CD4-positive, alpha-beta T cell (primary cell): Measurements from ENCODE around the gene VAMP2. TPM values are rescaled to one million over a fixed set of nuclear protein-coding genes. Genes with fewer than 3 reads are reported as not detected.

Experiments used
- ATAC-seq: fragments of 200-7000 bp; cut with Tn5 transposase; one replicate; pipeline ENCODE4 v1.10.0; 2022; ENCODE audit warnings: mild to moderate bottlenecking; ENCODE audit not compliant: poor library complexity
- CTCF ChIA-PET: fragments of 350-600 bp; sonication (Branson Sonifier 250); formaldehyde crosslinking; loops from one replicate; lab custom pipeline; 2021; ENCODE audit warnings: antibody characterized with exemption, inconsistent platforms; lab: Charles Lee
- POLR2A ChIA-PET: fragments of 350-600 bp; sonication (Branson Sonifier 250); formaldehyde crosslinking; loops from one replicate; lab custom pipeline; 2021; ENCODE audit warnings: antibody characterized with exemption, inconsistent platforms; lab: Charles Lee
- DNase-seq, 14 experiments: peaks; one replicate each; pipeline ENCODE4 v3.0.0-alpha.2; 2013 to 2020; ENCODE audit warnings: mixed read lengths in 2 of 14
- H3K27ac ChIP-seq, 2 donors: one replicate each; pipeline versions ENCODE4 v1.5.1 to v1.7.0; 2013; ENCODE audit warnings: low read length in 2 of 2, low read depth in 1 of 2, mild to moderate bottlenecking in 1 of 2
- H3K27me3 ChIP-seq, 2 experiments: 1 replicate in 1 of 2; 2 replicates in 1 of 2; pipeline versions ENCODE4 v1.6.1 to v1.7.0; 2013; ENCODE audit warnings: low read length in 2 of 2, control low read depth in 1 of 2, mild to moderate bottlenecking in 1 of 2, moderate library complexity in 1 of 2; ENCODE audit not compliant: insufficient read depth in 2 of 2, control insufficient read depth in 1 of 2
- H3K36me3 ChIP-seq: one replicate; pipeline ENCODE4 v1.6.1; 2013; ENCODE audit warnings: low read length, control low read depth; ENCODE audit not compliant: insufficient read depth
- H3K4me1 ChIP-seq: one replicate; pipeline ENCODE4 v1.6.1; 2013; ENCODE audit warnings: low read length, control low read depth; ENCODE audit not compliant: insufficient read depth
- H3K4me3 ChIP-seq: one replicate; pipeline ENCODE4 v1.5.1; 2013; ENCODE audit warnings: mild to moderate bottlenecking, low read length, moderate library complexity
- H3K9me3 ChIP-seq, 2 experiments: 1 replicate in 1 of 2; 2 replicates in 1 of 2; pipeline versions ENCODE4 v1.6.1 to v1.7.0; 2013; ENCODE audit warnings: low read length in 2 of 2, mild to moderate bottlenecking in 2 of 2, control low read depth in 1 of 2, moderate library complexity in 1 of 2; ENCODE audit not compliant: control insufficient read depth in 1 of 2, insufficient read depth in 1 of 2
- H3K27ac Mint-ChIP-seq: one replicate; pipeline ENCODE4 v1.8.0; 2020; ENCODE audit warnings: mixed read lengths
- H3K27me3 Mint-ChIP-seq: one replicate; pipeline ENCODE4 v1.8.0; 2021; ENCODE audit warnings: mixed read lengths
- H3K36me3 Mint-ChIP-seq: one replicate; pipeline ENCODE4 v1.8.0; 2021; ENCODE audit warnings: low read depth, mixed read lengths
- H3K4me1 Mint-ChIP-seq: one replicate; pipeline ENCODE4 v1.8.0; 2021; ENCODE audit warnings: low read depth, mixed read lengths
- H3K4me3 Mint-ChIP-seq: one replicate; pipeline ENCODE4 v1.8.0; 2020; ENCODE audit warnings: mild to moderate bottlenecking, mixed read lengths
- H3K9me3 Mint-ChIP-seq: one replicate; pipeline ENCODE4 v1.8.0; 2020; ENCODE audit warnings: mixed read lengths
- intact Hi-C, 2 experiments: fragments of 100-400 bp; cut with DNase I in 1 of 2; cut with micrococcal nuclease in 1 of 2; formaldehyde crosslinking; loops; one replicate each; pipeline versions ENCODE4 v1.15.1 to v1.9.0; 2023 to 2025; cut with DNase I, micrococcal nuclease
- total RNA-seq, 174 experiments: library from RNA in 2 of 174; stranded (reverse) in 2 of 174; gene quantifications; one replicate each; pipeline ENCODE4 v1.2.3 and lab custom pipeline; 2021 to 2026
- TF ChIP-seq, protein P1 (sequence below): fragments of 200-600 bp; IDR thresholded peaks from one replicate; pipeline ENCODE4 v1.8.0; 2022; ENCODE audit warnings: antibody characterized with exemption, mild to moderate bottlenecking

Gene VAMP2
- total RNA-seq, 2 experiments from 2014 or later = 351 to 366 TPM

DNA sequence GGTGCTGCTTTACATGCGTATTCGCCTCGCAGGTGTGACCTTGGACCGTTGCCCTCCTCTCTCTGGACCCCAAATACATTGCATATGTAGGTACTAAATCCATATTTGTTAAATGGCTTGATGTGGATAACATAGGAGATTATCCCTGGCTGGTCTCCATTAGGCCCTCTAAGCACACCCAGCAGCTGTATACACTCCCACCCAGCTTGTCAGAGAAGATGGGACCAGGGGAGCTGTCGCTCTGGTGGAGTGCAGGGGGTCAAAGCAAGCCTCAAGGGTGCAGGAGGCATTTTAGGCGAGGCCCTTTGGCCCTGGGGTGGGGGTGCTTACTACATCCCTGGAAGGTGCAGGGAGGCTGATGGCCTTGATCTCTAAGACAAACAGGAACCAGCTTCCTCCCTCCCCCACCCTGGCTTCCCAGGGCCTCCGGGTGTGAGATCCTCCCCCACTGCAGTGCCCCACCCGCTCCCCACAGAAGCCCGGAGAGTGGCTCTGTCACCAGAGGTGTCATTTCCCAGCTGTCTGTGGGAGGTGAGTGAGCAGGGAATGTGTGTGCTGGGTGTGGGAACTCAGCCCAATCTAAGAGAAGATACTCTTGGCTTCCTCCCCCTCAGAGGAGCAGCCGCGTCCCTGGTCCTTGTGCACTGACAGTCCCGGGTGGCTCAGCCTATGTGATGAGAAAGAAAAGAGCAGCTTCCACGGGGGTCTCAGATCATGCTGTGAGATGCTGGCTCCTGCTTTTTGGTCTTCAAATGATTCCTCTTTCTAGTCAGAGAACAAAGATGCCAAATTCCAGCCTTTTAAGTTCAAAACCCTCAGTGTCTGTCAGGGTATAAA is 1.4 kb upstream of the VAMP2 start:
- ChIA-PET POLR2A (interaction anchor here (0.8 to 16.4 kb wide), 15 partner anchors 10 to 329 kb away, joined by 3 to 419 read pairs (median 16); partner anchors contain the start of genes AURKB, BORCS6, CTC1 and NAA38), CTCF (interaction anchor here (0.9 to 1.4 kb wide), 2 partner anchors 13 to 26 kb away, joined by 4 to 5 read pairs; no protein-coding TSS in a partner anchor)
- H3K27me3 Mint-ChIP-seq = no peaks in the 10 kb centered on the region
- ATAC-seq (peak; percentile 63), DNase-seq (peak in 13 of 14 experiments; percentile 51 to 97 (median 73))
- peaks cover 34% of the 10 kb centered on the region for H3K36me3 Mint-ChIP-seq
- H3K4me3 Mint-ChIP-seq = peak overlapping the region; percentile 91
- TF ChIP-seq, protein P1, sequence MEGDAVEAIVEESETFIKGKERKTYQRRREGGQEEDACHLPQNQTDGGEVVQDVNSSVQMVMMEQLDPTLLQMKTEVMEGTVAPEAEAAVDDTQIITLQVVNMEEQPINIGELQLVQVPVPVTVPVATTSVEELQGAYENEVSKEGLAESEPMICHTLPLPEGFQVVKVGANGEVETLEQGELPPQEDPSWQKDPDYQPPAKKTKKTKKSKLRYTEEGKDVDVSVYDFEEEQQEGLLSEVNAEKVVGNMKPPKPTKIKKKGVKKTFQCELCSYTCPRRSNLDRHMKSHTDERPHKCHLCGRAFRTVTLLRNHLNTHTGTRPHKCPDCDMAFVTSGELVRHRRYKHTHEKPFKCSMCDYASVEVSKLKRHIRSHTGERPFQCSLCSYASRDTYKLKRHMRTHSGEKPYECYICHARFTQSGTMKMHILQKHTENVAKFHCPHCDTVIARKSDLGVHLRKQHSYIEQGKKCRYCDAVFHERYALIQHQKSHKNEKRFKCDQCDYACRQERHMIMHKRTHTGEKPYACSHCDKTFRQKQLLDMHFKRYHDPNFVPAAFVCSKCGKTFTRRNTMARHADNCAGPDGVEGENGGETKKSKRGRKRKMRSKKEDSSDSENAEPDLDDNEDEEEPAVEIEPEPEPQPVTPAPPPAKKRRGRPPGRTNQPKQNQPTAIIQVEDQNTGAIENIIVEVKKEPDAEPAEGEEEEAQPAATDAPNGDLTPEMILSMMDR = no peak
- peaks cover 25% of the 10 kb centered on the region for H3K36me3 ChIP-seq
- peaks cover 57% of the 10 kb centered on the region for H3K4me1 Mint-ChIP-seq
- H3K4me1 ChIP-seq = peaks cover 61% of the 10 kb centered on the region
- H3K27ac Mint-ChIP-seq = no peak overlapping the region
- no peaks in the 10 kb centered on the region for H3K27me3 ChIP-seq
- H3K4me3 ChIP-seq = peak overlapping the region; percentile 65
- intact Hi-C loops = loop anchor here (1.0 to 5.0 kb wide), 3 partner anchors 9 to 42 kb away; partner anchors contain the start of gene HES7 (in 1 of the 2)
- peak overlapping the region; percentile 94 for H3K27ac ChIP-seq
- no peaks in the 10 kb centered on the region for H3K9me3 Mint-ChIP-seq
- H3K9me3 ChIP-seq = no peaks in the 10 kb centered on the region

DNA sequence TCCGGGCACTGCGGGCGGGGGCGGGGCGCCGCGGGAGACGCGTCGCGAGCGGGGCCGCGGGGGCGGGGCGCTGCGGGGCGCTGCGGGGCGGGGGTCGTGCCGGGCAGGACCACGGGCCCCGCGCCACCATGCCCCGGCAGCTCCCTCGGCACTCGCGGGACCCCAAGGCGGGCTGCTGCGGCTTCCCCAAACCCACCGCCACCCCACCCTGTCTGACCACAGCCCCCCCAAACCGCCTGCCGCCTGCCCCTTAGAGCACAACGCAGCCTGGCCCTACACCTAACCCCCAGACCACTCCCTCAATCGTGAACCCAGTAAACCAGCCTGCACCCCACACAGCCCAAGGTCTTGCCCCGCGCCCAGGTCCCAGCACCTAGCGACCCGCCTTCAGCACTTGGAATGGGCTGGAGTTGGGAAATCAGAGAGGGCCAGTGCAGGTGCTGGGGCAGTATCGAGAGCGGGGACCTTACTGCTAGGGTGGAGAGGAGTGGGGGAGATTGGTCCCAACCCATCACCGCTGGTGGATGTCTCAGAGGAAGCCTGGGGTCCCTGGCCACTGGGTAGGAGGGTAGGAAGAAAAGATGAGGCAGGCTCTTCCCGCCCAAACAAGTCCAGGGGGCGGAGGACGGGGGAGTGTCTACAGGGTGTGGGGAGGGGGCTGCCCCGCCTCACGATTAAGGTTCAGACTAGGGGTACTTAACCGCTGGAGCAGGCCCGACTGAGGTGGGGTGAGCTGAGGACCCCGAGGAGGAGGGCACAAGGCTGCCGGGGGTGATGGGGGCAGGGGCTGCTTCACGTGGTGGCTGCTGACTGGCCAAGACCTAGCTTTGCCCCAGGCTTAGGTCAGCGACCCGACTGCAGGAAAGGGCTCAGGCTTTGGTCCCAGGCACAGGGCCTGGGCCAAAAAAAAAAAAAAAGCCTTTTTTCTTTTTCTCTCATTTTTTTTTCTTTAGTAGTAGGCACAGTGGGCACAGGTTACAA is 539 bp upstream of the VAMP2 start:
- Histone ChIP-seq H3K27ac (peak overlapping the region; percentile 94), H3K4me1 (peaks cover 69% of the 10 kb centered on the region), H3K36me3 (peaks cover 31% of the 10 kb centered on the region), H3K9me3 (no peaks in the 10 kb centered on the region), H3K4me3 (peak overlapping the region; percentile 65), H3K27me3 (no peaks in the 10 kb centered on the region)
- H3K36me3 Mint-ChIP-seq = peaks cover 43% of the 10 kb centered on the region
- H3K4me1 Mint-ChIP-seq = peaks cover 66% of the 10 kb centered on the region
- TF ChIP-seq, protein P1 = no peak
- H3K4me3 Mint-ChIP-seq = peak overlapping the region; percentile 91
- ATAC-seq = peak; percentile 8
- ChIA-PET CTCF (interaction anchor here (0.9 to 1.4 kb wide), 2 partner anchors 12 to 26 kb away, joined by 4 to 5 read pairs; no protein-coding TSS in a partner anchor), POLR2A (interaction anchor here (0.8 to 16.4 kb wide), 16 partner anchors 9 to 306 kb away, joined by 3 to 419 read pairs (median 16); partner anchors contain the start of genes AURKB, BORCS6, CTC1 and NAA38)
- no peaks in the 10 kb centered on the region for H3K9me3 Mint-ChIP-seq
- DNase-seq = peak in 4 of 14 experiments; percentile 14 to 55 (median 34)
- no peaks in the 10 kb centered on the region for H3K27me3 Mint-ChIP-seq
- intact Hi-C loops = loop anchor here in 1 of 2 experiments (5.0 kb wide), 1 partner anchor 41 kb away; the partner anchor contains the start of gene HES7
- no peak overlapping the region for H3K27ac Mint-ChIP-seq
